K562 (cell line): Measurements from ENCODE around the gene TLE6. TPM values are rescaled to one million over a fixed set of nuclear protein-coding genes. Genes with fewer than 3 reads are reported as not detected.
A peak's percentile ranks its signal among the peaks of the same experiment; 100 is the strongest.

Experiments
- AFF1 ChIP-seq, 2 experiments: fragments of 450-650 bp; IDR thresholded peaks; 2 replicates each; pipeline ENCODE4 v1.6.1; 2018; ENCODE audit warnings: mild to moderate bottlenecking in 2 of 2, low read depth in 1 of 2; ENCODE audit not compliant: partially characterized antibody in 2 of 2
- ARID4B ChIP-seq: sonication (generic); formaldehyde crosslinking; IDR thresholded peaks from 2 replicates; pipeline ENCODE4 v1.8.0; 2022; ENCODE audit warnings: mild to moderate bottlenecking, missing genetic modification reagents
- ATF2 ChIP-seq: sonication (generic); formaldehyde crosslinking; IDR thresholded peaks from 2 replicates; pipeline ENCODE4 v1.8.1; 2022; ENCODE audit warnings: missing genetic modification reagents
- ILF3 ChIP-seq: fragments of 450-650 bp; IDR thresholded peaks from 2 replicates; pipeline ENCODE4 v1.6.1; 2018; ENCODE audit warnings: antibody characterized with exemption, mild to moderate bottlenecking, moderate library complexity, borderline replicate concordance
- MLX ChIP-seq, 2 experiments: fragments of 450-650 bp in 1 of 2; sonication (generic) in 1 of 2; formaldehyde crosslinking; conservative IDR thresholded peaks; 2 replicates each; pipeline versions ENCODE4 v1.4.0 to v1.8.1; 2020 to 2022; ENCODE audit warnings: mild to moderate bottlenecking in 1 of 2, missing genetic modification reagents in 1 of 2
- ZNF134 ChIP-seq: fragments of 250-450 bp; sonication (Bioruptor Pico); conservative IDR thresholded peaks from 2 replicates; pipeline ENCODE4 v1.4.0; 2020
- polyA plus RNA-seq, 8 experiments: library from polyadenylated mRNA; depleted of rRNA in 4 of 8; stranded (reverse) in 5 of 8; unstranded in 3 of 8; fragments of >200 nt; fragmentation: Nextera tagmentation in 2 of 8; fragmentation: Illumina TruSeq in 1 of 8; extraction: Ambion mirVana in 2 of 8; extraction: Trizol in 1 of 8; gene quantifications; 2 replicates each; pipeline versions ENCODE4 v1.2.1 to v1.2.3, GENCODE V29; 2011 to 2014; ENCODE audit warnings: inconsistent platforms in 1 of 8, missing spikeins in 1 of 8
- total RNA-seq, 7 experiments: library from RNA; depleted of rRNA in 6 of 7; stranded (reverse); fragments of >200 nt in 6 of 7; fragmentation: Illumina TruSeq in 2 of 7; extraction: Trizol in 2 of 7; gene quantifications; 2 replicates each; pipeline versions ENCODE4 v1.2.1 to v1.2.3, GENCODE V29; 2011 to 2021; ENCODE audit warnings: low replicate concordance in 1 of 7
- TF ChIP-seq, protein P1 (sequence below): fragments of 450-650 bp; IDR thresholded peaks from 2 replicates; pipeline ENCODE4 v1.6.1; 2016; ENCODE audit warnings: borderline replicate concordance

TLE6 gene
- total and polyA plus RNA-seq, 9 of the 15 experiments (the other 6 are each of a cell fraction or from before 2014, with no cell fraction given) = 1.1 to 6.1 (median 2.5) TPM

DNA sequence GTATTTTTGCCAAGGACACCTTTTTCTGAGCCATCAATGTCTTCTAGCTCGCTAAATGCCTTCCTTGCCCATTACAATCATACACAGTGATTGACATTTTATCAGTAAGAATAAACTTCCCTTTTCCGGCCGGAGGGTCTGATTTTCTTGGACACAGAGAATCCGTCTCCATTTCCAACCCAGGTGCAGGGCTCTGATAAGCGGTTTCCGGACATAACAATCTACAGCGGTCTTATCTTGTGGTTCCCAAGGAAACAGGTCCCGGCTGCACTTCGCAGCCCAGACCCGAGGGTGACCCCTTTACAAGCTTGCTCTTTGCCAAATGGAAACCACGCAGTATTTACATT, 27.5 kb upstream of the TLE6 start (continued):
- no peak for TF ChIP-seq ZNF134 (CRISPR knock-in tag)
- TF ChIP-seq, protein P1, sequence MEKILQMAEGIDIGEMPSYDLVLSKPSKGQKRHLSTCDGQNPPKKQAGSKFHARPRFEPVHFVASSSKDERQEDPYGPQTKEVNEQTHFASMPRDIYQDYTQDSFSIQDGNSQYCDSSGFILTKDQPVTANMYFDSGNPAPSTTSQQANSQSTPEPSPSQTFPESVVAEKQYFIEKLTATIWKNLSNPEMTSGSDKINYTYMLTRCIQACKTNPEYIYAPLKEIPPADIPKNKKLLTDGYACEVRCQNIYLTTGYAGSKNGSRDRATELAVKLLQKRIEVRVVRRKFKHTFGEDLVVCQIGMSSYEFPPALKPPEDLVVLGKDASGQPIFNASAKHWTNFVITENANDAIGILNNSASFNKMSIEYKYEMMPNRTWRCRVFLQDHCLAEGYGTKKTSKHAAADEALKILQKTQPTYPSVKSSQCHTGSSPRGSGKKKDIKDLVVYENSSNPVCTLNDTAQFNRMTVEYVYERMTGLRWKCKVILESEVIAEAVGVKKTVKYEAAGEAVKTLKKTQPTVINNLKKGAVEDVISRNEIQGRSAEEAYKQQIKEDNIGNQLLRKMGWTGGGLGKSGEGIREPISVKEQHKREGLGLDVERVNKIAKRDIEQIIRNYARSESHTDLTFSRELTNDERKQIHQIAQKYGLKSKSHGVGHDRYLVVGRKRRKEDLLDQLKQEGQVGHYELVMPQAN = no peak
- TF ChIP-seq AFF1 (IDR thresholded peaks at IDR 0.05; ENCODE audit: low read depth in 1 of 2, partially characterized antibody in 2 of 2) = peak in 1 of 2 experiments; percentile 89
- TF ChIP-seq ARID4B (CRISPR knock-in tag) = no peak
- TF ChIP-seq ILF3 = no peak
- no peak for TF ChIP-seq ATF2 (CRISPR knock-in tag)
- no peak for TF ChIP-seq MLX (CRISPR knock-in tag; conservative IDR thresholded peaks at IDR 0.05)
